GM19455 (cell line): Measurements from ENCODE around the gene FAM3A.

ENCODE experiments used
- ATAC-seq: cut with Tn5 transposase; IDR thresholded peaks from one replicate; pipeline ENCODE4 v1.9.1; 2021; ENCODE audit not compliant: unreplicated experiment

The FAM3A gene

GRCh38 chrX:154534526-154535322, 18.7 kb upstream of the FAM3A start:
- peak; percentile 72 for ATAC-seq

GRCh38 chrX:154532690-154533089, 16.7 kb upstream of the FAM3A start:
- ATAC-seq = no peak

GRCh38 chrX:154531626-154532025, 15.6 kb upstream of the FAM3A start:
- ATAC-seq = no peak

GRCh38 chrX:154530286-154530685, 14.3 kb upstream of the FAM3A start:
- no peak for ATAC-seq

- ATAC-seq = no peak
Observed at GRCh38 chrX:154529206-154529612, 13.2 kb upstream of the FAM3A start.

GRCh38 chrX:154526901-154527675, 11.1 kb upstream of the FAM3A start:
- no peak for ATAC-seq

- no peak for ATAC-seq
Observed at GRCh38 chrX:154525606-154526490, 9.8 kb upstream of the FAM3A start.

GRCh38 chrX:154519389-154519788, 3.4 kb upstream of the FAM3A start:
- ATAC-seq = no peak

GRCh38 chrX:154517101-154517781, 1.2 kb upstream of the FAM3A start:
- no peak for ATAC-seq

GRCh38 chrX:154516656-154517100, 646 bp upstream of the FAM3A start:
- no peak for ATAC-seq

- ATAC-seq = no peak
Observed at GRCh38 chrX:154515090-154515965, 704 bp downstream of the FAM3A start.

GRCh38 chrX:154513716-154514115, 2.3 kb downstream of the FAM3A start:
- no peak for ATAC-seq

GRCh38 chrX:154512879-154513553, 3.0 kb downstream of the FAM3A start:
- no peak for ATAC-seq

GRCh38 chrX:154511761-154512160, 4.3 kb downstream of the FAM3A start:
- no peak for ATAC-seq

- ATAC-seq = no peak
Observed at GRCh38 chrX:154509455-154509854, 6.6 kb downstream of the FAM3A start.

- ATAC-seq = no peak
Observed at GRCh38 chrX:154508384-154508745, 7.7 kb downstream of the FAM3A start.

GRCh38 chrX:154507673-154508383, 8.2 kb downstream of the FAM3A start:
- ATAC-seq = no peak

- ATAC-seq = no peak
Observed at GRCh38 chrX:154506483-154507332, 9.3 kb downstream of the FAM3A start.
